GM21367 (cell line): ENCODE measurements around the gene GPM6B.

ENCODE experiments used
- ATAC-seq: cut with Tn5 transposase; IDR thresholded peaks from one replicate; pipeline ENCODE4 v1.9.1; 2021; ENCODE audit not compliant: unreplicated experiment

GPM6B gene

GRCh38 chrX:13770013-13770535 lies 46.8 kb downstream of the GPM6B start:
- no peak for ATAC-seq

GRCh38 chrX:13768939-13769338 lies 48.0 kb downstream of the GPM6B start:
- no peak for ATAC-seq

- ATAC-seq = no peak
Measured at GRCh38 chrX:13764765-13765164, 52.1 kb downstream of the GPM6B start.

GRCh38 chrX:13764281-13764680 lies 52.6 kb downstream of the GPM6B start:
- ATAC-seq = no peak

GRCh38 chrX:13763489-13763888 lies 53.4 kb downstream of the GPM6B start:
- ATAC-seq = no peak

- ATAC-seq = peak; percentile 71
Measured at GRCh38 chrX:13761606-13762414, 55.1 kb downstream of the GPM6B start.

- ATAC-seq = no peak
Measured at GRCh38 chrX:13760426-13760825, 56.5 kb downstream of the GPM6B start.

GRCh38 chrX:13759152-13759718 lies 57.7 kb downstream of the GPM6B start:
- ATAC-seq = peak; percentile 55

- no peak for ATAC-seq
Measured at GRCh38 chrX:13756381-13756780, 60.5 kb downstream of the GPM6B start.

- ATAC-seq = no peak
Measured at GRCh38 chrX:13755254-13755653, 61.6 kb downstream of the GPM6B start.

- no peak for ATAC-seq
Measured at GRCh38 chrX:13754765-13755164, 62.1 kb downstream of the GPM6B start.

GRCh38 chrX:13752646-13753045 lies 64.2 kb downstream of the GPM6B start:
- ATAC-seq = peak; percentile 54

- ATAC-seq = no peak
Measured at GRCh38 chrX:13752141-13752540, 64.8 kb downstream of the GPM6B start.

- no peak for ATAC-seq
Measured at GRCh38 chrX:13750812-13751211, 66.1 kb downstream of the GPM6B start.

- no peak for ATAC-seq
Measured at GRCh38 chrX:13750204-13750603, 66.7 kb downstream of the GPM6B start.

- ATAC-seq = no peak
Measured at GRCh38 chrX:13748486-13748885, 68.4 kb downstream of the GPM6B start.

- no peak for ATAC-seq
Measured at GRCh38 chrX:13747836-13748235, 69.1 kb downstream of the GPM6B start.

GRCh38 chrX:13742397-13743176 lies 74.3 kb downstream of the GPM6B start:
- ATAC-seq = peak; percentile 83

- ATAC-seq = no peak
Measured at GRCh38 chrX:13741695-13742094, 75.2 kb downstream of the GPM6B start.

GRCh38 chrX:13734278-13735172 lies 82.4 kb downstream of the GPM6B start, which contains the start of the genes OFD1 and TRAPPC2:
Gene OFD1, plus strand, starts transcription at chrX:13734748. Its CDS starts 324 bp downstream, at chrX:13735072.
Gene TRAPPC2, minus strand, starts transcription at chrX:13734620. Its CDS starts 14,657 bp downstream, at chrX:13719963.
- peak; percentile 88 for ATAC-seq
